LNCaP clone FGC (cell line): ENCODE data around the gene IL1RAPL1.

Source experiments
- DNase-seq: peaks from one replicate; pipeline ENCODE4 v3.0.0-alpha.2; 2011; ENCODE audit warnings: low read depth
- H3K4me3 ChIP-seq: 2 replicates; pipeline ENCODE4 v1.5.1; 2011; ENCODE audit warnings: mild to moderate bottlenecking, low read depth, low read length, control low read depth
- TF ChIP-seq, protein P1 (sequence below): IDR thresholded peaks from 2 replicates; pipeline ENCODE4 v1.5.1; 2012; ENCODE audit warnings: mild to moderate bottlenecking; ENCODE audit not compliant: control insufficient read depth, insufficient read depth; ENCODE audit errors: extremely low read depth

IL1RAPL1 gene

DNA sequence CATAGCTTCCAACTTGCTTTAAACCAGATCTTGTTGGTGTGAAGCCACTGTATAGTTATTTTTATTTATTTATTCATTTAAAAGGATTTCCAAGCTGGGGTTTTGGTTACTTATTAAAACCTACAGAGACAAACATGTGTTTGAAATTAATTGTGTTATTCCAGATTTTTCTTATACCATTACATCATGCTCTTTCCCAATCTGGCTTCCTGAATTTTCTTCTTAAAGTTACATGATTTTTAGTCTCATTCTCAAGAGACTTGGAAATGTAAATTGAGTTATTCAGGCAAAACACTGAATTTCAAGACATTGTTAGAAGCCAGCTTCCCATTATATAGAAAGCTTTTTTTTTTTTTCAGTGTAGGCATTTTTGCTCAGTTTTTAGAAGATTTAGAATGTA, 381.9 kb downstream of the IL1RAPL1 start:
- TF ChIP-seq, protein P1, sequence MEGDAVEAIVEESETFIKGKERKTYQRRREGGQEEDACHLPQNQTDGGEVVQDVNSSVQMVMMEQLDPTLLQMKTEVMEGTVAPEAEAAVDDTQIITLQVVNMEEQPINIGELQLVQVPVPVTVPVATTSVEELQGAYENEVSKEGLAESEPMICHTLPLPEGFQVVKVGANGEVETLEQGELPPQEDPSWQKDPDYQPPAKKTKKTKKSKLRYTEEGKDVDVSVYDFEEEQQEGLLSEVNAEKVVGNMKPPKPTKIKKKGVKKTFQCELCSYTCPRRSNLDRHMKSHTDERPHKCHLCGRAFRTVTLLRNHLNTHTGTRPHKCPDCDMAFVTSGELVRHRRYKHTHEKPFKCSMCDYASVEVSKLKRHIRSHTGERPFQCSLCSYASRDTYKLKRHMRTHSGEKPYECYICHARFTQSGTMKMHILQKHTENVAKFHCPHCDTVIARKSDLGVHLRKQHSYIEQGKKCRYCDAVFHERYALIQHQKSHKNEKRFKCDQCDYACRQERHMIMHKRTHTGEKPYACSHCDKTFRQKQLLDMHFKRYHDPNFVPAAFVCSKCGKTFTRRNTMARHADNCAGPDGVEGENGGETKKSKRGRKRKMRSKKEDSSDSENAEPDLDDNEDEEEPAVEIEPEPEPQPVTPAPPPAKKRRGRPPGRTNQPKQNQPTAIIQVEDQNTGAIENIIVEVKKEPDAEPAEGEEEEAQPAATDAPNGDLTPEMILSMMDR = no peak
- no peak overlapping the region for H3K4me3 ChIP-seq

GRCh38 chrX:28979877-28980276, 392.6 kb downstream of the IL1RAPL1 start:
- H3K4me3 ChIP-seq = no peak overlapping the region
- TF ChIP-seq, protein P1 = no peak
- no peak for DNase-seq

More for the DNA sequence above, 381.9 kb downstream of the IL1RAPL1 start:
- DNase-seq = no peak

GRCh38 chrX:28981952-28982351, 394.7 kb downstream of the IL1RAPL1 start:
- H3K4me3 ChIP-seq = no peak overlapping the region
- TF ChIP-seq, protein P1 = no peak

GRCh38 chrX:28988246-28988645, 401.0 kb downstream of the IL1RAPL1 start:
- DNase-seq = no peak
- no peak overlapping the region for H3K4me3 ChIP-seq
- TF ChIP-seq, protein P1 = no peak

More at GRCh38 chrX:28981952-28982351, 394.7 kb downstream of the IL1RAPL1 start:
- DNase-seq = no peak

GRCh38 chrX:28997706-28998463, 410.6 kb downstream of the IL1RAPL1 start:
- no peak overlapping the region for H3K4me3 ChIP-seq
- DNase-seq = no peak
- TF ChIP-seq, protein P1 = no peak

DNA sequence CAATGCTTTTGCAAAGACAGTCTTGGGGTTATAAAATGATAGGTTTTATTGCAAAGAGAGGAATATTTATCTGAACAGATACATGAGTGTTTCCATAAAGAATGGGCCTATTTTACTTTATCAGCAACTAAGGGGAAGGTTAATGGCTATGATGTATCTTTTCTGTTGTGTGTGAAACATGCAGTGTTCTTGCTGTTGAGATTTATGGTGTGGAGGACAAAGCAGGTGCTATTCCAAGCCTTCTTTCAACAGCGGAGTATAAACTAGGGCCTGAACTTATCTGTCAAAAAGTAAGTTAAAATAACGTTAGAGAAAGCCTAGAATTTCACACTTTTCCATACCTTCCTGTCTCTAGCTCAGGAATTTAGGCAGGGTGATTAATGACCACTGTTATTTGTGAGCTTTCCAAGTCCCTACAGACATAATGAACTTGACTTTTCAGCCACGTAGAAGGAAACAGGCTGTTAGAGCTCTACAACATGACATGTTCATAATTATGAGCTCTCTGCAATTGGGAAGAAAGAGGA, 411.4 kb downstream of the IL1RAPL1 start:
- no peak overlapping the region for H3K4me3 ChIP-seq
- TF ChIP-seq, protein P1 = no peak
- DNase-seq = no peak

DNA sequence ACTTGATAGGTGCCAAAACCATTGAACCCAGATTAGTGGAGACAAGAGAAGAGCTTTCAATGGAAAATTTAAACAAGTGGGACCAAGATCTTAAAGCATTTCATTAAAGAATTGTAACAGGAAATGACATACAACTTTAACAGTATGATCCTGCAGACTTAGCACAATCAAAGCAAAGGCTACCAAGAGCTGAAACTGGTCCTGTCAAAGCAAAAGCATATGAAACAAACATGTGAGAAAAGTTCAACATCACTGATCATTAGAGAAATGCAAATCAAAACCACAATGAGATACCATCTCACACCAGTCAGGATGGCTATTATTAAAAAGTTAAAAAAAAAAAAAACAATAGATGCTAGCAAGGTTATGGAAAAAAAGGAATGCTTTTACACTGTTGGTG, 425.6 kb downstream of the IL1RAPL1 start:
- H3K4me3 ChIP-seq = no peak overlapping the region
- TF ChIP-seq, protein P1 = no peak
- DNase-seq = no peak
